K562 (cell line): ENCODE results near the gene ZEB2. TPM values are rescaled to one million over a fixed set of nuclear protein-coding genes. Genes with fewer than 3 reads are reported as not detected.

Experiments
- BDP1 ChIP-seq: IDR thresholded peaks from 3 replicates; pipeline ENCODE4 v1.6.1; 2011; ENCODE audit not compliant: insufficient read length, insufficient read depth
- DACH1 ChIP-seq: fragments of 450-650 bp; IDR thresholded peaks from 2 replicates; pipeline ENCODE4 v1.6.1; 2018; ENCODE audit not compliant: partially characterized antibody
- GABPA ChIP-seq: fragments of 200-800 bp; sonication (Bioruptor generic); conservative IDR thresholded peaks from 2 replicates; pipeline ENCODE4 v1.6.1; 2016; ENCODE audit warnings: low read depth, missing genetic modification characterization, missing compliant biosample characterization
- GATA2 ChIP-seq: sonication (generic); formaldehyde crosslinking; IDR thresholded peaks from 2 replicates; pipeline ENCODE4 v1.4.0; 2020; ENCODE audit warnings: mild to moderate bottlenecking, missing genetic modification reagents
- HDAC1 ChIP-seq, 2 experiments: fragments of 450-650 bp; IDR thresholded peaks; 2 replicates each; pipeline ENCODE4 v1.6.1; 2016 to 2017; ENCODE audit warnings: inconsistent platforms in 1 of 2, mild to moderate bottlenecking in 1 of 2, moderate library complexity in 1 of 2
- NFRKB ChIP-seq: fragments of 450-650 bp; IDR thresholded peaks from 2 replicates; pipeline ENCODE4 v1.6.1; 2016; ENCODE audit warnings: low read depth
- NONO ChIP-seq, 2 experiments: fragments of 200-400 bp in 1 of 2; fragments of 450-650 bp in 1 of 2; formaldehyde crosslinking in 1 of 2; IDR thresholded peaks; 2 replicates each; pipeline ENCODE4 v1.6.1; 2017; ENCODE audit warnings: low read depth in 2 of 2, mild to moderate bottlenecking in 2 of 2, moderate library complexity in 2 of 2, low read length in 1 of 2
- PRMT5 ChIP-seq: sonication (generic); formaldehyde crosslinking; IDR thresholded peaks from 2 replicates; pipeline ENCODE4 v1.5.0; 2020; ENCODE audit warnings: missing genetic modification reagents
- SIN3B ChIP-seq: fragments of 450-650 bp; IDR thresholded peaks from 2 replicates; pipeline ENCODE4 v1.6.1; 2017; ENCODE audit warnings: low read depth, mild to moderate bottlenecking, moderate library complexity
- TBP ChIP-seq: optimal IDR thresholded peaks from 2 replicates; pipeline ENCODE3; 2011; ENCODE audit warnings: low read depth, low read length, improper control_type of control experiment
- ZNF282 ChIP-seq: sonication (generic); formaldehyde crosslinking; IDR thresholded peaks from 2 replicates; pipeline ENCODE4 v1.8.1; 2023; ENCODE audit warnings: missing genetic modification reagents
- ZNF696 ChIP-seq: fragments of 250-450 bp; sonication (Bioruptor Pico); conservative IDR thresholded peaks from 2 replicates; pipeline ENCODE4 v1.4.0; 2020; ENCODE audit warnings: mild to moderate bottlenecking, moderate library complexity
- polyA plus RNA-seq, 8 experiments: library from polyadenylated mRNA; depleted of rRNA in 4 of 8; stranded (reverse) in 5 of 8; unstranded in 3 of 8; fragments of >200 nt; fragmentation: Nextera tagmentation in 2 of 8; fragmentation: Illumina TruSeq in 1 of 8; extraction: Ambion mirVana in 2 of 8; extraction: Trizol in 1 of 8; gene quantifications; 2 replicates each; pipeline versions ENCODE4 v1.2.1 to v1.2.3, GENCODE V29; 2011 to 2014; ENCODE audit warnings: inconsistent platforms in 1 of 8, missing spikeins in 1 of 8
- total RNA-seq, 7 experiments: library from RNA; depleted of rRNA in 6 of 7; stranded (reverse); fragments of >200 nt in 6 of 7; fragmentation: Illumina TruSeq in 2 of 7; extraction: Trizol in 2 of 7; gene quantifications; 2 replicates each; pipeline versions ENCODE4 v1.2.1 to v1.2.3, GENCODE V29; 2011 to 2021; ENCODE audit warnings: low replicate concordance in 1 of 7
- TF ChIP-seq, protein P1 (sequence below): sonication (generic); formaldehyde crosslinking; IDR thresholded peaks from 2 replicates; pipeline ENCODE4 v1.8.1; 2023; ENCODE audit warnings: mild to moderate bottlenecking, missing genetic modification reagents
- TF ChIP-seq, protein P2 (sequence below): fragments of 250-450 bp; sonication (Bioruptor Pico); IDR thresholded peaks from 2 replicates; pipeline ENCODE4 v1.5.1; 2021; ENCODE audit warnings: mild to moderate bottlenecking
- TF ChIP-seq, protein P3 (sequence below): fragments of 450-650 bp; IDR thresholded peaks from 2 replicates; pipeline ENCODE4 v1.6.1; 2017; ENCODE audit warnings: antibody characterized with exemption
- TF ChIP-seq, protein P4 (sequence below): fragments of 250-450 bp; sonication (Bioruptor Pico); IDR thresholded peaks from 2 replicates; pipeline ENCODE4 v1.8.0; 2021; ENCODE audit warnings: moderate library complexity, mild to moderate bottlenecking, inconsistent platforms

The ZEB2 gene
- total and polyA plus RNA-seq, 9 of the 15 experiments (the other 6 are each of a cell fraction or from before 2014, with no cell fraction given), result 15.1 to 113 (median 72.3) TPM

DNA sequence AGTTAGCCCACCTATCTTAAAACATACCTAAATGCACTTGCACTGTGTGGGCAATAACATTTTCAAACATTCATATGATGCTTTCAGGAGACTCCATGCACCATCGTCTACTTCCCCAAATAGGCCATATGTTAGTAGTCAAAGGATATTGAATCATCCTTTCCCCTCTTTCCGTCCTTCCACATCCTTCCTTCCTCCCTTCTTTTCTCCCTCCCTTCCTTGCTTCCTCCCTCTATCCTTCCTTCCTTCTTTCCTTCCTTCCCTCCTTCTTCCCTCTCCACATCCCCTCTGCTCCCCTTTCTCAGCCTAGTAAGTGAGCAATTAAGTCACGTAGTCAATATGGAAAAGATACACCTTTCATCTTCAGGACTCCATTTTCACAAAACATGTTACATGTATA, 73.8 kb downstream of the ZEB2 start (continued):
- TF ChIP-seq BDP1 (no peak), NFRKB (no peak), ZNF282 (CRISPR knock-in tag) (no peak), ZNF696 (CRISPR knock-in tag) (no peak), DACH1 (no peak), TBP (no peak), NONO (IDR thresholded peaks at IDR 0.05; ENCODE audit: low read depth in 2 of 2, low read length in 1 of 2) (no peak), GABPA (tag) (no peak), SIN3B (no peak), HDAC1 (IDR thresholded peaks at IDR 0.05) (peak in 1 of 2 experiments; percentile 40; a peak in 2 of 4 replicates), PRMT5 (CRISPR knock-in tag) (no peak), GATA2 (CRISPR knock-in tag) (no peak)
- TF ChIP-seq, protein P1, sequence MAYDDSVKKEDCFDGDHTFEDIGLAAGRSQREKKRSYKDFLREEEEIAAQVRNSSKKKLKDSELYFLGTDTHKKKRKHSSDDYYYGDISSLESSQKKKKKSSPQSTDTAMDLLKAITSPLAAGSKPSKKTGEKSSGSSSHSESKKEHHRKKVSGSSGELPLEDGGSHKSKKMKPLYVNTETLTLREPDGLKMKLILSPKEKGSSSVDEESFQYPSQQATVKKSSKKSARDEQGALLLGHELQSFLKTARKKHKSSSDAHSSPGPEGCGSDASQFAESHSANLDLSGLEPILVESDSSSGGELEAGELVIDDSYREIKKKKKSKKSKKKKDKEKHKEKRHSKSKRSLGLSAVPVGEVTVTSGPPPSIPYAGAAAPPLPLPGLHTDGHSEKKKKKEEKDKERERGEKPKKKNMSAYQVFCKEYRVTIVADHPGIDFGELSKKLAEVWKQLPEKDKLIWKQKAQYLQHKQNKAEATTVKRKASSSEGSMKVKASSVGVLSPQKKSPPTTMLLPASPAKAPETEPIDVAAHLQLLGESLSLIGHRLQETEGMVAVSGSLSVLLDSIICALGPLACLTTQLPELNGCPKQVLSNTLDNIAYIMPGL (CRISPR knock-in tag), result no peak
- TF ChIP-seq, protein P2, sequence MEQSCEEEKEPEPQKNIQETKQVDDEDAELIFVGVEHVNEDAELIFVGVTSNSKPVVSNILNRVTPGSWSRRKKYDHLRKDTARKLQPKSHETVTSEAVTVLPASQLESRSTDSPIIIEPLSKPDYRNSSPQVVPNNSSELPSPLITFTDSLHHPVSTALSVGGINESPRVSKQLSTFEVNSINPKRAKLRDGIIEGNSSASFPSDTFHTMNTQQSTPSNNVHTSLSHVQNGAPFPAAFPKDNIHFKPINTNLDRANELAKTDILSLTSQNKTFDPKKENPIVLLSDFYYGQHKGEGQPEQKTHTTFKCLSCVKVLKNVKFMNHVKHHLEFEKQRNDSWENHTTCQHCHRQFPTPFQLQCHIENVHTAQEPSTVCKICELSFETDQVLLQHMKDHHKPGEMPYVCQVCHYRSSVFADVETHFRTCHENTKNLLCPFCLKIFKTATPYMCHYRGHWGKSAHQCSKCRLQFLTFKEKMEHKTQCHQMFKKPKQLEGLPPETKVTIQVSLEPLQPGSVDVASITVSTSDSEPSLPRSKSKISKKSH (CRISPR knock-in tag), result no peak
- TF ChIP-seq, protein P3, sequence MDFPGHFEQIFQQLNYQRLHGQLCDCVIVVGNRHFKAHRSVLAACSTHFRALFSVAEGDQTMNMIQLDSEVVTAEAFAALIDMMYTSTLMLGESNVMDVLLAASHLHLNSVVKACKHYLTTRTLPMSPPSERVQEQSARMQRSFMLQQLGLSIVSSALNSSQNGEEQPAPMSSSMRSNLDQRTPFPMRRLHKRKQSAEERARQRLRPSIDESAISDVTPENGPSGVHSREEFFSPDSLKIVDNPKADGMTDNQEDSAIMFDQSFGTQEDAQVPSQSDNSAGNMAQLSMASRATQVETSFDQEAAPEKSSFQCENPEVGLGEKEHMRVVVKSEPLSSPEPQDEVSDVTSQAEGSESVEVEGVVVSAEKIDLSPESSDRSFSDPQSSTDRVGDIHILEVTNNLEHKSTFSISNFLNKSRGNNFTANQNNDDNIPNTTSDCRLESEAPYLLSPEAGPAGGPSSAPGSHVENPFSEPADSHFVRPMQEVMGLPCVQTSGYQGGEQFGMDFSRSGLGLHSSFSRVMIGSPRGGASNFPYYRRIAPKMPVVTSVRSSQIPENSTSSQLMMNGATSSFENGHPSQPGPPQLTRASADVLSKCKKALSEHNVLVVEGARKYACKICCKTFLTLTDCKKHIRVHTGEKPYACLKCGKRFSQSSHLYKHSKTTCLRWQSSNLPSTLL, result no peak
- TF ChIP-seq, protein P4, sequence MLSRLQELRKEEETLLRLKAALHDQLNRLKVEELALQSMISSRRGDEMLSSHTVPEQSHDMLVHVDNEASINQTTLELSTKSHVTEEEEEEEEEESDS (CRISPR knock-in tag), result no peak
